Activated CD8-positive, alpha-beta T cell treated with anti-CD3 and anti-CD28 coated beads for 36 hours (primary cell): ENCODE data around the gene DNTT. TPM values are rescaled to one million over a fixed set of nuclear protein-coding genes. Genes with fewer than 3 reads are reported as not detected.

ENCODE experiments used
- ATAC-seq: fragments of 200-7000 bp; cut with Tn5 transposase; one replicate; pipeline ENCODE4 v1.10.0; 2021; ENCODE audit warnings: mild to moderate bottlenecking, moderate library complexity
- CTCF ChIA-PET: fragments of 350-600 bp; sonication (Branson Sonifier 250); formaldehyde crosslinking; loops from one replicate; lab custom pipeline; 2021; ENCODE audit warnings: antibody characterized with exemption; lab: Charles Lee
- POLR2A ChIA-PET: fragments of 350-600 bp; sonication (Branson Sonifier 250); formaldehyde crosslinking; loops from one replicate; lab custom pipeline; 2021; ENCODE audit warnings: antibody characterized with exemption; lab: Charles Lee
- DNase-seq: peaks from one replicate; pipeline ENCODE4 v3.0.0-alpha.2; 2020
- H3K27ac Mint-ChIP-seq: one replicate; pipeline ENCODE4 v1.8.0; 2021; ENCODE audit warnings: mild to moderate bottlenecking, mixed read lengths
- H3K27me3 Mint-ChIP-seq: one replicate; pipeline ENCODE4 v1.8.0; 2021; ENCODE audit warnings: mixed read lengths
- H3K36me3 Mint-ChIP-seq: one replicate; pipeline ENCODE4 v1.8.0; 2021; ENCODE audit warnings: low read depth, mixed read lengths
- H3K4me1 Mint-ChIP-seq: one replicate; pipeline ENCODE4 v1.8.0; 2021; ENCODE audit warnings: low read depth, mixed read lengths
- H3K4me3 Mint-ChIP-seq: one replicate; pipeline ENCODE4 v1.8.0; 2021; ENCODE audit warnings: mild to moderate bottlenecking, moderate library complexity, mixed read lengths
- H3K9me3 Mint-ChIP-seq: one replicate; pipeline ENCODE4 v1.8.0; 2021; ENCODE audit warnings: mixed read lengths
- CTCF ChIP-seq: fragments of 200-600 bp; IDR thresholded peaks from one replicate; pipeline ENCODE4 v1.8.0; 2022; ENCODE audit warnings: antibody characterized with exemption, mild to moderate bottlenecking
- intact Hi-C: fragments of 100-400 bp; cut with micrococcal nuclease; formaldehyde crosslinking; loops from one replicate; pipeline ENCODE4 v1.10.0; 2022
- total RNA-seq, 2 experiments: library from RNA; stranded (reverse); gene quantifications; one replicate each; pipeline ENCODE4 v1.2.3, GENCODE V29; 2021

The DNTT gene
- total RNA-seq, 2 experiments from 2014 or later, result not detected

- intact Hi-C loops, result no loop called here
- Mint-ChIP-seq H3K36me3 (no peaks in the 10 kb centered on the region), H3K27ac (no peak overlapping the region), H3K27me3 (peaks cover 4% of the 10 kb centered on the region), H3K4me1 (no peaks in the 10 kb centered on the region), H3K4me3 (no peak overlapping the region), H3K9me3 (no peaks in the 10 kb centered on the region)
- ChIA-PET CTCF (no interaction called here), POLR2A (no interaction called here)
- TF ChIP-seq CTCF, result no peak
- ATAC-seq, result no peak
- DNase-seq, result no peak
These were observed 76.6 kb downstream of the DNTT start for GRCh38 chr10:96380821-96381220.

- DNase-seq (no peak), ATAC-seq (no peak)
- POLR2A ChIA-PET, result interaction anchor here (0.5 kb wide), 1 partner anchor 89 kb away, joined by 3 read pairs; no protein-coding TSS in a partner anchor
- Mint-ChIP-seq H3K27ac (no peak overlapping the region), H3K36me3 (no peaks in the 10 kb centered on the region), H3K4me1 (no peaks in the 10 kb centered on the region), H3K27me3 (peaks cover 4% of the 10 kb centered on the region), H3K9me3 (no peaks in the 10 kb centered on the region), H3K4me3 (no peak overlapping the region)
- intact Hi-C loops, result no loop called here
- CTCF ChIA-PET, result interaction anchor here (1.5 to 2.1 kb wide), 3 partner anchors 9 to 14 kb away, joined by 4 to 12 read pairs (median 9); no protein-coding TSS in a partner anchor
- TF ChIP-seq CTCF, result no peak
These were observed 80.3 kb downstream of the DNTT start for GRCh38 chr10:96384506-96384905.

GRCh38 chr10:96387161-96387560 lies 82.9 kb downstream of the DNTT start:
- no peaks in the 10 kb centered on the region for H3K4me1 Mint-ChIP-seq
- no peaks in the 10 kb centered on the region for H3K9me3 Mint-ChIP-seq
- intact Hi-C loops, result no loop called here
- ATAC-seq (no peak), DNase-seq (no peak)
- no peaks in the 10 kb centered on the region for H3K36me3 Mint-ChIP-seq
- ChIA-PET CTCF (no interaction called here), POLR2A (no interaction called here)
- no peak overlapping the region for H3K27ac Mint-ChIP-seq
- no peak for TF ChIP-seq CTCF
- H3K27me3 Mint-ChIP-seq, result no peaks in the 10 kb centered on the region
- H3K4me3 Mint-ChIP-seq, result no peak overlapping the region

- Mint-ChIP-seq H3K27me3 (no peaks in the 10 kb centered on the region), H3K4me3 (no peak overlapping the region), H3K36me3 (no peaks in the 10 kb centered on the region), H3K4me1 (no peaks in the 10 kb centered on the region), H3K9me3 (no peaks in the 10 kb centered on the region), H3K27ac (no peak overlapping the region)
- ATAC-seq, result no peak
- no peak for TF ChIP-seq CTCF
- intact Hi-C loops, result no loop called here
- CTCF ChIA-PET, result no interaction called here
- DNase-seq, result no peak
- POLR2A ChIA-PET, result no interaction called here
These were observed 83.4 kb downstream of the DNTT start for GRCh38 chr10:96387601-96388000.

Other genes with a start within 250 kb of the DNTT start
- 10 to 100 TPM; 13.4 to 15.2 TPM for gene ZNF518A, start 174.1 kb upstream of the DNTT start, total RNA-seq
- under 1 TPM in 1 of 2 experiments, not detected in 1; 0.16 TPM for gene BLNK, start 32.9 kb upstream of the DNTT start, total RNA-seq
- not detected for gene OPALIN, start 54.6 kb downstream of the DNTT start, total RNA-seq
- under 1 TPM; 0.09 to 0.18 TPM for gene TLL2, start 209.5 kb downstream of the DNTT start, total RNA-seq